ENCODE results near the gene GP1BA.
A peak's percentile ranks its signal among the peaks of the same experiment; 100 is the strongest.

Gene GP1BA

DNA sequence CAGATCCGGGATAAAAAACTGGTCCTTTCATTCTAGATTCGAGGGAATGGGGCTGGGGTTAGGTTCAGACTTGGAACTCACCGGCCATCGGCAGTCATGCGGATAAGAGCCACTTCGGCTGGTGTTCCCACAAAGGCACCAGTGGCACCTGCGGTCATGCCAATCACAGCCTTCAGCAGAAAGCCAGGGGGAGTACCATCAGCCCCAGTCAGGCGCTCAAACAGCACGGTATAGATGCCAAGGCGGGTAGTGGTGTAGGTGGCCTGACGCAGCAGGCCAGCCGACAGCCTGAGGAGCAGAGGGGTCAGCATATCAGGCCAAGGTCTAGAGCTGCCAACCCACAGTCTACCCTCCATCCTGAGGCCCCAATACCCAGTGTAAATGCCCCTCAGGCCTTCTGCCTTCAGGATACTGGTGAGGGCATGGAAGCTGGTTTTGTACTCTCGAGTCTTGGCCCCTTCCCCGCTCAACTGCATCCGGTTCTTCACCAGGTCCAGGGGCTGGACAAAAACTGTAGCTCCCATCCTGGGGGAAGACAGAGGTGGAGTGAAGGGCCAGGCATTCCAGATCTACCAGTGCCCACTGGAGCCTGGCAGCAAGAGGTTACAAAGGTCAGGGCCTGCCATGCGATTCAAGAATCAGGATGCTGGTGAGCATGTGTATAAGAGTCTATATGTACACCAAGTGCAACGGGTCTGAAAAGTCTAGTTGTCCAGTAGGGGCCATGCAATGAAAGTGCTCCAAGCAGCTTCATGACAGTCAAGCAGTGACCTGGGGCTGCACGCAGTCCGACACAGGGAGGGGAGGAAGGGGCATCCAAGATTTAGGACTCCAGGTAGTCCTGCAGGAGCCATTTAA, 6.8 kb downstream of the GP1BA start:
- no peak for DNase-seq (ENCODE audit: low read depth)

DNA sequence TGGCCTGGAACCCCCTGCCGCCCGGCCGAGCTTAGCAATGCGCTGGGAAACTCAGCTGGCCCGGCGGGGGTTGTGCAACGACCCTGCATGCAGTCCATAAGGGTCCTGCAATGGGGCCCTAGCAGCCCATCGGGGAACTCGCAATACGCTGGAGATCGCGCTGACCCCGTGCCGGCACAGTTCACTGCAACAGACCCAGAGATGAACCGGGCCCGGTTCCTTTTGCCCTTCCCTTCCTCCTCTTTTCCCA, 7.4 kb downstream of the GP1BA start:
- no peak for DNase-seq (ENCODE audit: low read depth)

DNA sequence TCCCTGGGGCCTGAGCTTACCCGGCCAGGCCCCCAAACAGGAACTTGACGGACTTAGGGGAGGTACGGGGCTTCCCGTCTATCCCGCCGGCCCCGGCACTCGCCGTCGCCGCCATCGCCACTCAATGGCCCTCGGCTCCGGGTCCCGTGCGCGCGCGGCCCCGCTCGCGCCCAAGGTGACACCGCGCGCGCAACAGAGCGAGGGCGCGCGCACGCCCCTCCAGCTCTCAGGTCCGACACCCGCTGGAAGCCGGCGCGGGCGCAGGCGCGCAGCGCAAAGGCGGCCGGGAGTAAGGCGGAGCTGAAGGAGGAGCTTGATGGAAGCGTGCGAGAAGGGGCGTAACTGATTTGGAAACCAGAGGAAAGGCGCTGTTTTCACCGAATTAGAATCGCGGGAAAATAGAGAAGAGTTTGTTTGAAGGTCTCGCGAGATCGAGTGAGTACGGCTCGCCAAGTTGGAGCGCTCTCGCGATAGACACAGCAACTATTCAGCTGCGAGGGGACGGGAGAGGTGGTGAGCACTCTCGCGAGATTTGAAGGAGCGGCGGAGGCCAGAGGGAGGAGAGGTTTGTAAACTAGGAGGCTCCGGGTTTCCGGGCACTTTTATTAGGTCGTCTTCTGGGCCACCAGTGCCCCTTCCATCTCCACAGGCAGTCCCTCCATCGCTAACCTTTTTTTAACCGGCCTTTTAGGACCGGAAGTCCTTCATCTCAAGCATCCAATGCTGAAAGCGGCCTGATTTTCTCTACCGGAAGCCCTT, 7.9 kb downstream of the GP1BA start, which contains the start of the genes RNF167 and SLC25A11:
Gene RNF167, plus strand, starts transcription at position 473 of the 759 bp plus-strand sequence. CDS start 642 bp downstream, outside the sequence.
Gene SLC25A11, minus strand, starts transcription at position 251 of the 759 bp plus-strand sequence. Its CDS starts 136 bp downstream, at position 115.
- DNase-seq (ENCODE audit: low read depth) = peak; percentile 99

DNA sequence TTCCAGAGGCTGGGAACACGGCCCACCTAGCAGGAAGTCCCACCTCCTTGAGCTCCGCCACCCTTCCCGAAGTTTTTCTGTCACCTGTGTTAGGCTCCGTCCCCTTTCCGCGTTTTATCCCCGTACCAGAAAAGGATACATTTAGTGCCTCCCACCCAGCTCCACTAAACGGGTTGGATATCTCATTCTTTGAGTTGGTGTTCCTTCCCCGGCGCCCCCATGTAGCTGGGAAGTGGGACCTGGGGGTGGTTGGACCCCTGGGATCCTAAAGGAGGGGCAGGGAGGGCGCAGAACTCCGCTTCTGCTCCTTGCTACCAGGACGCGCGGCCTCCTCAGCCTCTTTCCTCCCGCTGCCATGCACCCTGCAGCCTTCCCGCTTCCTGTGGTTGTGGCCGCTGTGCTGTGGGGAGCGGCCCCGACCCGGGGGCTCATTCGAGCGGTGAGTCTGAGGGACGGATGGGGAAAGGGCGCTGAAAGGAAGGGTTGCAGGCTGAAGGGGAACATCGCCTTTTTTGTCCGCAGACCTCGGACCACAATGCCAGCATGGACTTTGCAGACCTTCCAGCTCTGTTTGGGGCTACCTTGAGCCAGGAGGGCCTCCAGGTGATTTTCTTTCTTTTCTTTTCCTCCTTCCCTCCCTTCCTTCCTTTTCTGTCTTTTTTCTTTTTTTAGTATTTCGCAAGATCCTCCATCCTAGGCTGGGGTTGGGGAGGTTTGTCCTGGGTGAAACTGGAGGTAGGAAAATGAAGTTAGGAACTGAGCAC, 8.7 kb downstream of the GP1BA start:
- no peak for DNase-seq (ENCODE audit: low read depth)

DNA sequence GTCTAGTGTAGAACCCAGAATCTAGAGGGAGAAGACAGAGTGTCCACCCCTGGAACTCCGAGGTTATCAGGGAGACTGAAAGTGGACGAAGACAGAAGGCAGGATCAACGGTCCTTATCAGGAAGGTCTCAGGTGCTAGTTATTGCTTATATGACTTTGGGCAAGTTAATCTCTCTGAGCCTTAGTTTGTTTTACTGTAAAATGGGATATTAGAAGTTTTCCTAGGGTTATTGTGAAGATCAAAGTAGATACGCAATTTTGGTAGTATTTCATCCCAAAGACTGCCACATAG, 9.2 kb downstream of the GP1BA start:
- no peak for DNase-seq (ENCODE audit: low read depth)

DNA sequence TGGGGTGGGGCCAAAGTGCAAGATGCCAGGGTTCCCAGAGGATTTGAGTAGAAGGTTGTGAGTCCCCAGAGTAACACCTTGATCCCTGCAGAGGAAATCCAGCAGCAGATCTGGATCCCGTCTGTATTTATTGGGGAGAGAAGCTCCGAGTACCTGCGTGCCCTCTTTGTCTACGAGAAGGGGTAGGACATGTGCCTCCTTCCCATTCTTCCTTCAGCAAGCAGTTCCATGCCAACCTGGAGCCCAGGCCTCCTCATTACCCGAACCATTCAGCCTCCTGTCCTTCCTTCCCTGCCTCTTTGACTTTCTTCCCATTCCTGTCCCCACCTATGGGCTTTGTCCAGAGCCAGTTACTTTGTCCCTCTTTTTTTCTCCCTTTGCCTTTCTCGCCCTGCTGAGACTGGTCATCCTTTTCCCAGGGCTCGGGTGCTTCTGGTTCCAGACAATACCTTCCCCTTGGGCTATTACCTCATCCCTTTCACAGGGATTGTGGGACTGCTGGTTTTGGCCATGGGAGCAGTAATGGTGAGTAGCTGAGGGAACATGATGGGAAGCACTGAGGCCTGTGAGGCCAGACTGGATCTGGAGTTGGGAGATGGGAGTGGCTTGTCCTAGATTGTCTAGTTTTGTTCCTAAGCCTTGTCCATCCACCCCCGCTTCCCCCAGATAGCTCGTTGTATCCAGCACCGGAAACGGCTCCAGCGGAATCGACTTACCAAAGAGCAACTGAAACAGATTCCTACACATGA, 10.9 kb downstream of the GP1BA start:
- DNase-seq (ENCODE audit: low read depth) = no peak

DNA sequence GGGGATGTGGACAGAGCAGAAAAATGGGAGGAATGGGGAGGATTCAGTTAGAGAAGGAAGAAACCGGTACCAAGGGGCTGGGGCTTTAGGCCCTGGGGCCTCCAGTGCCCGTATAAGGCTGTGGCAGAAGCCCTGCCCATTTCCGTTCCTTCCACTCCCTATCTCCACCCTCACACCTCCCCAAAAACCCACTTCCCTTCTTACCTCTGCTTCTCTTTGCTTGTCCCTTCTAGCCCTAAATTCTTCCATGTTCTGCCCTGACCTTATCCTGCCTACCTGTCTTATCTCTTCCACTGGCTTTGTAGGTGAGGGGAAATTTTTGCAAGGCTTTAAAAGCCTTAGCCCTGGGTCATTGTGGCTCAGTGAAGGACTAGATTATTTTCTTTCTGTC, 12.1 kb downstream of the GP1BA start:
- DNase-seq (ENCODE audit: low read depth) = no peak

DNA sequence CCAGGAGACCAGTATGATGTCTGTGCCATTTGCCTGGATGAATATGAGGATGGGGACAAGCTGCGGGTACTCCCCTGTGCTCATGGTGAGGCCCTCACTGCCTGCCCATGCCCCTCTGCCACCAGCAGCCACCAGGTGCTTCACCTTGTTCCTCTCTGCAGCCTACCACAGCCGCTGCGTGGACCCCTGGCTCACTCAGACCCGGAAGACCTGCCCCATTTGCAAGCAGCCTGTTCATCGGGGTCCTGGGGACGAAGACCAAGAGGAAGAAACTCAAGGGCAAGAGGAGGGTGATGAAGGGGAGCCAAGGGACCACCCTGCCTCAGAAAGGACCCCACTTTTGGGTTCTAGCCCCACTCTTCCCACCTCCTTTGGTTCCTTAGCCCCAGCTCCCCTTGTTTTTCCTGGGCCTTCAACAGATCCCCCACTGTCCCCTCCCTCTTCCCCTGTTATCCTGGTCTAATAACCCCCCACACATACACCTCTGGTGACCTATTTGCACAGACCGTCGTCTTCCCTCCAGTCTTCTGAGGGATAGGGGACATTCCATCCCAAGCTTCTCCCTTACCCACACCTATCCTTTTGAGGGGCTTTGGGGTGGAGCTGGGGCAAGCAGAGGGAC, 12.6 kb downstream of the GP1BA start:
- DNase-seq (ENCODE audit: low read depth) = no peak

DNA sequence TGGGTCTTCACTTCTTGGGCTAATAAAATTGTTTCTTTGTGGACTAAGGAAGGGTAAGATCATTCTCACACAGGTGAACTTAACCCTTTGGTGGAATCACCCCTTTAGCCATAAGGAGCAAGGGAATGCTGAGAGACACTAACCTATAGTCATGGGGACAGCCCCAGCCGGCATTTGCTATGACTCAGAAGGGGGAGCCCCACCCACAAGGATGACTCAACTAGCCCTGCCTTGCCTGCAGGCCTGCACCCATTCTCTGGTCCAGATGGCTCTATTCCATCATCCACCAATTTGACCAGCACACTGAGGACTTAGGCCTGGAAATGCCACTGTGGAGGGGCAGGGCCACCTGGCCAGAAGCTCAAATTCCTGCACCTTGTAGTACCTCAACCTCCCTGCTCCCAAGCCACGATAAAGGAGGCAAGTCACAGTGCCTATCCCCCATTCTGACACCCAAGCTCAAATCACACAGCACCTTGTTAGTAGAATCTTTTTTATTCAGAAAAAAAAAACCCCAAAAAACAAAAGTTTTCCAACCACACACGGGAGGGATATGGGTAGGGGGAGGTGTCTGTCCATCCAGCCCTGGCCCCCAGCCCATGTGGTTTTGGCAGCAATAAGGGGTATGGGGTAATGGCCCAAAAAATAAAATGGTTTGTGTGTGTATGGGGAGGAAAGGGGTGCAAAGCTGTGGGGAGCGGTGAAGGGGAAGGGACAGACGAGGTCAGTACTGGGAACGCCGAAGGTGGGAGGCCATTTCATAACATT, 13.3 kb downstream of the GP1BA start:
- peak; percentile 86 for DNase-seq (ENCODE audit: low read depth)

DNA sequence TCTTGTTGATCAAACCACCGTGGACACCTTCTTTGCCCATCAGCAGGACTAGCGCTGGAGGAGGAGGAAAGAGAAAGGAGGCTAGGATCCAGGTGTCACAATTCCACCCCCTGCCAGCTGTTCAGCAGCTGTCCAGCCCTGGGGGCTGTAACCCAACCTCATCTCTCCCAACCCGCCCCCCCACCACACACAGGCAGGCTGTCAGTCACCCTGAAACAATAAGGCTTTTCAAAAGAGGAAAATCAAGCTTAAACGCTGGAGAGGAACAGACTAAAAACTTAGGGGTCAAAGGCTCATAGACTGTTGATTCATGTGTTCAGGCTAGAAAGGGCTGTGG, 13.8 kb downstream of the GP1BA start:
- no peak for DNase-seq (ENCODE audit: low read depth)

DNA sequence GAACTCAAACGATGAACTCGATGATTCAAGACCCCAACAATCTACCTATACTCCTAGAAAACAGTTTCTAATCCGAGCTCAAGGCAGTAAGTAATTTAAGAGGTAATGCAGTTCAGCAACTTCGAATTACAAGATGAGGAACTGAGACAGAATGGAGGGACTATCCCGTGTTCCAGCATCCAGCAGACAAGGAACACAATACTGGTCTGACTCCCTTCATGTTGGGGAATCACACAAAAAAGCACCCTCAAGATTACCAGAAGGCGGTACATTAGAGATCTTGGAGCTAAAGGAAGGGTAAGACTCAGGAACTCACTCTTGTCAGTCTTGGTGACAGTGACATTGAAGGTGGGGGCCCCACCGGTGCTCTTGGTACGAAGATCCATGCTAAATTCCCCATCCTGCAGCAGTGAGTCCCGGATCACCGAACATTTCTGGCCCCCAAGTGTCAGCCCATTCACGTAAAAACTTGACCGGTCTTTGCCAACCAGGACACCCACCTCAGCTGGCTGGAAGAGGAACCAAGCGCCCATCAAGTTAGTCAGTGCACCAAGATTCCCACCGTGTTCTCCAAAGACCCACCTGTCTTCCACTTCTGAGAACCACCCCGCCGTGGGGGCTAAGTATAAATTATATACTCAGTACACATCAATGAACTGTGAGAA, 14.4 kb downstream of the GP1BA start:
- DNase-seq (ENCODE audit: low read depth) = no peak

DNA sequence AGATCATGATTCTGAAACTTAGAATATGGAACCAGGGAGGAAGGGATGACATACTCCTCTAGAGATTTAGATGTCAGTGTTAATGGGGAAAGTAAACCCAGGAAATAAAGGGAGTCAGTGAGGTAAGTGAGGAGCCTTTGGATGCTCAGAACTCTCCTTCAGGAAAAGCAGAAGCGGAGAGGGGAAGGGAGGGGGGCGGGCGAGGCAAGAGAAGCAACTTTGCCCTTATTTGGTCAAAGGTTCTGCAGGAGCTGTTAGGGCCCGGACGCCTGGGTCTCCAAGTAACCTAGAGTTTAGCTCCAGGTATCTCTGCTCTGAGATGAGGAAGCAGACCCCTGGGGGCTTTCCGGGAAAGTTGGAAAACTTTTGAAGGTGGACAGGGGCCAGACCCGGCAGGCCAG, 14.9 kb downstream of the GP1BA start:
- DNase-seq (ENCODE audit: low read depth) = no peak

DNA sequence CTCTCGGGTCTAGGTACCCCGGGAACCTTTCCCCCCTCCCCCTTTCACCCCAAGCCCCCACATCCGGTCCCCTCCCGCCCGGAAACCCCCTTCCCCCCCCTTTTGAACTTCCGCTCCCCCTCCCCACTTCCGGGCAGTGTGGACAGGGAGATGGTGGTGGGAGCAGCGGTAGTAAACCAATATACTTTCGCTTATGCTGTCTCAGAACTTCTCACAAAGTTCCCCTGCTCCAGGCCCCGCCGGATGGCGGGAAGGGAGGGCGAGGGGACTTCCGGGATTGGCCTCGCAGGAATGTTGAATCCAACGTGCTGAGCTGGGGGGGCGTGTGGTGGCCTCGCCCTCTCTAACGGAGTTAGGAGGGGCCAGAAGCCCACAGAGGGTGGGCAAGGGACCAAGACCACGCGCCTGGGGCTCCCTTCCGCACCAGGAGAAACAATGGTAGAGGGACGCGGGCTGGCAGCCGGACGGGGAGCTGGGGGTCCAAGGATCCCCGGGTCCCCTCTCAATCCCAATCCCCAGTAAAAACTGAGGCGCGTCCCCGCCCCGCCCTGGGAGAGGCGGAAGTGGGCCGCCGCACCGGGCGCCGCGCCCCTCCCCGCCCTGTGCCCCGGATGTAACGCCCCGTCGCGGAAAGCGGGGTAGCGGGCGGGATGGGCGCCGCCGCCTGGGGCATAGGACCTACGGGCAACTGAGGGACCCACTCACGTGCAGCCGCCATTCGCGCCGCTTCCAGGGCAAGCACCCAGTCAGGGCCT, 15.5 kb downstream of the GP1BA start:
- DNase-seq (ENCODE audit: low read depth) = no peak

DNA sequence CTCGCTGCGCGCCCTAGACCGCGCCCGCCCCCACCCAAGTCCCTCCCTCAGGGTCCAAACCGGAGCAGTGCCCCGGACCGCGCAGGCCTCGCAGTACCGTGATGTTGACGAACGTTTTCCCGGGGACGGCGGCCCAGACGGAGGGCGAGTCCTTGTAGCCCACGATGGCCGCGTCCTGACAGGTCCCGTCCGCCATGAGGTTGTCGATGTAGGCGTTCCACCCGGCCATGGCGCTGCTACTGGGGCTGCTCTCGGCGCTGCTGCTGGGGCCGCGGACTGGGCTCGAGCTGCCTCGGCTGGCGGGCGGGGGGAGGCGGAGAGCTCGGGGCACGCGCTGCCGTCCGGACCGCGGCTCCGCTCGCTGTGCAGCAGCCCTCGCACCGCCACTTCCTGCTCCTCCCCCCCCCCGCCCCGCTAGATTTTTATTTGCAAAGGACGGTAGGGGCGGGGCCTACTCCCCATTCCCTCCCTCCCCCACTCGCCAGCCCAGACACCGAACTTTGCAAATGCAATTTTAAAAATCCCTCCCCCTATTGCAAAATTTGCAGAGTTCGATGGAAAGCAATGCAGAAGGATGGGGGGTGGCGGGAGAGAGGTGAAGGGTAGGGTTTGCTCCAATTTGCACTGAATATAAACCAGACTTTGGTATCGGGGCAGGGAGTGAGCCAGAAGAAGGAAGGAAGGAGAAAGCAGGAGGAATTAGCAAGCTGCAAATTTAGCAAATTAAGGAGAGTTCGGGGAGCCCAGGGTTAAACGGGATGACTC, 16.3 kb downstream of the GP1BA start, which contains the start of gene PFN1:
Gene PFN1, minus strand, starts transcription at position 365 of the 765 bp plus-strand sequence. Its CDS starts 136 bp downstream, at position 229.
- DNase-seq (ENCODE audit: low read depth) = peak; percentile 91

DNA sequence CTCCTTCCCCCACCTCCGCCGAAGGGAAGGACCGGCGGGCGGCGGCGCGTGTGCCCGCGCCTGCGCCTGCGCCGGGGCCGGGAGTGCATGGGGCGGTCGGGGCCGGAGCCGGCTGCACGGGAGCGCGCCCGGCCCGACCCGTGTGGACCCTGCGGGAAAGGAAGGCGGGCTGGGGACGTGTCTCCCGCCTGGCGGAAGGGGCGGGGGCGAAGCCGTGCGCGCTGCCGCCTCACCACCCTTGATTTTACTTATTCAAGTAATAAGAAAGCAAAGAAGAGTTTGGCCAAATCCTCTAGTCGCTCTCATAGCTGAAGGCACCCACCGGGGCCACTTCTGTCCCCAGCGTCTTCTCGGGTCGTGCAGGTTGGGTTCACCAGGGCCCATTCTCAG, 16.8 kb downstream of the GP1BA start:
- DNase-seq (ENCODE audit: low read depth) = peak; percentile 86

DNA sequence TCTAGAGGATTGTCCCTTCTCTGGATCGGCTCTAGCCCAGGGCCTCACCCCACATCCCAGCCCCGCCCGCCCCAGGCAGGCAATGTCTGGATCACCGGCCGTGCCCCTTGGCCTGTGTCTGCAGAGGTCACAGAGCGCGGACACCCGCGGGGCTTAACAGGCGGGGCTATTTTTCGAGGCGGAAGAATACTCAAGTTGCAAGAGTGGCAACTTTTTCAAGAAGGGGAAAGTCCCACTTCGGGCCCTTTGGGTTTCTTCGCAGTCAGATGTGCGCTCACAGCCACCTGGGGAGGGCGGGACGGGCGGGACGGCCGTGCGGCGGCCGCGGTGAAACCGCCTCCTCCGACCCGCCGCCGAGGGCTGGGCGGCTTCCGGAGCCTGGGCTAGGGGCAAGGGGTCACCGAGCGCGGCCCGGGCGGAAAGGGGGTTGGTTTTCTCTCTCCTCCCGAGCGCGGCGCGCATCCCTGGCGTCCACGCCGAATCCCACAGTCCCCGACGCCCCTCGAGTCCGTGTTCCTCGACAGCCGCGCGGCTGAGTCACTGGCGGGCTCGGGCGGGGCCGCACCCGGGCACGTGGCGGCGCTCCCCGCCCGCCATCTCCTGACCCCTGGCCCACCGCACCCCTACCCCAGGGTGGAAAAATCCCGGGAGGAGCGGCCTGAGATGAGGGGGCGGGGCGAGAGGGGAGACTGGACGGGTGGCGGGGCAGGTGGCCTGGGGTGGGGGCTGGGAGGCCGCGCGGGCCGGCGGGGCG, 17.4 kb downstream of the GP1BA start:
- DNase-seq (ENCODE audit: low read depth) = no peak

DNA sequence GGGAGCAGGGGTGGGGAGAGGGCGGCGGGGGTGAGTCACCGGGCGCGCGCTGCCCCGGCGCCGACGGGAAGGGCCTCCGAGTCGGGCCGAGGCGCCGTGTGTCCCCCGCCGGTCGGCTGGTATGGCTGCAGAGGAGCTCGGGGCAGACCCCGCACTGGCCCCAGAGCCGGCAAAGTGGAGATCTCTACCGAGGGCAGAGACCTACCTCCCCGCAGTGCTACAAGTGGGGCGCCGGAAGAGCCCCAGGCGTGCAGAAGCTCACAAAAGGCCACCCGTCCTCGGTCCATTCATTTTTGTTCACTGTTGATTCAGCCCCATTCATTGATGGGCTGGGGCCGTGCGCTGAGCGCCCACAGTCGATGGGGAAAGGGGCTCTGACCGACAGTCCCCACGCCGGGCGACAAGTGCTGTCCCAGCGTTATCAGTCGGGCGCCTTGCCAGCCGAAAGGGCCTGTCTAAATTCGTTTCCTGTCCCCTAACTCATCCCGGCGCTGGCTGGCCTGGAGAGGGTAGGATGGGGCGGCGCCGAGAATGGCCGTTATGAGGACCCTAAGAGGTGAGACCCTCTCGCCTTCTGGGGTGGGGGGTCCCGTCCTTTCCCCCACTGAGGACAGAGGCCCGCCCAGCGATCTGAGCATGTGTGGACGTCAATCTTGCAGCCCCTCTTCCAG, 18.1 kb downstream of the GP1BA start:
- no peak for DNase-seq (ENCODE audit: low read depth)

Data from stromal cell of bone marrow (primary cell).